GM19193 (cell line): ENCODE results near the gene EFCC1.

Experiments
- POLR2A ChIP-seq: IDR thresholded peaks from 4 replicates; pipeline ENCODE4 v1.6.1; 2011; ENCODE audit not compliant: insufficient read depth, insufficient read length; ENCODE audit errors: extremely low read depth

Gene EFCC1

DNA sequence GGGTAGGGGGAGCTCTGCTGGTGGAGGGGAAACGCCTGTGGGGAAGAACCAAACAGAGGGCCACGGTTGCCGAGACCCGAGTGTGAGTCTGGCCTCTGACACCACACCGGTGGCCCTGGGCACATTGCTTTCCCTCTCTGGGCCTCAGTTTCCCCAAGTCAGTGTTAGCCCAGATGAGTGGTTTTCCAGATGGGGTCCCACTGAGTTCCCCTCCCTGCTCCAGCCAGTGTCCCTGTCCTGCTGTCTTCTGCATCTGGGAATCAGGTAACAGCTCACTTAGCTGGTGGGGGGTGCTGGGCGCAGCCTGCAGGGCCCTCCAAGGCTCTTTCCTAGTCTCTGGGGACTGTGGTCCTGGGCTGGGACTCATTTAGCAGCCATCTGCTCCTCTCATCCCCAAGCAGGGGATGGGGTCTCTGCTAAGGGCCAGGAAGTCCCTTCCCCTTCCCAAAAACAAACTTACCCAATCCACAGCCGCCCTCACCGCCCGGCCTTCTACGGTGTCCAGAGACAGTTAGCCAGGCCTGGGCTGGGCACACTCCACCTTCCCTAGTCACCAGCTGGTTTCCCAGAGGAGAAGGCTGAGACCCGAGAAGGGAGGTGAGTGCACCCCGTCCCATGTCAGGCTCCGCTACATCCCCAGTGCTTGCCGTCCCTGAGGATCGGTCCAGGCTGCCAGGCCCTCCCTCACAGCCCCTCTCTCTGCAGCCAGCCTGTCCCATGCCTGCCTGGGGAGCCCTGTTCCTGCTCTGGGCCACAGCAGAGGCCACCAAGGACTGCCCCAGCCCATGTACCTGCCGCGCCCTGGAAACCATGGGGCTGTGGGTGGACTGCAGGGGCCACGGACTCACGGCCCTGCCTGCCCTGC, 60.2 kb downstream of the EFCC1 start:
- no peak for TF ChIP-seq POLR2A

- no peak for TF ChIP-seq POLR2A
Observed at GRCh38 chr3:129061888-129062834, 61.1 kb downstream of the EFCC1 start.

DNA sequence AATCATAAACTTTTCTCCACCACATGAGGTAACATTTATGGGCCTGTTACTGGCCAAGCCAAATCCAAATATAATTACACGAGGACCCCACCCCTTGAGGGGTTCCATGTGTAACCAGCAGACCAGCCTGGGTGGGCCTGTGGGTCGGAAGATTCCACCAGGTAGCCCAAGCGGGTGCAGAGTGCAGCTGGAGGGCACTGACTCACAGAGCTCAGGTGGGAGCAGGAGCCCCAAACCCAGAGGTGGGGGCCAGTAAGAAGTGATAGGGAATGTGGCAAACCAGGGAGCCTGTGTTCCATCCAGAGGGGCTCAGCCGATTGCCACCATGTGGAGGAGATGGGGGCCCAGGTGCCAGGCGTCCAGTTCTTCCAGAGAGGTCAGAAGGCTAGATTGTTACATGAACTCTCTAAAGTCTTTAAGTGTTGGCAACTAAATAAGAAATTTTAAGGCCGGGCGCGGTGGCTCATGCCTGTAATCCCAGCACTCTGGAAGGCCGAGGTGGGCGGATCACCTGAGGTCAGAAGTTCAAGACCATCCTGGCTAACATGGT, 62.1 kb downstream of the EFCC1 start:
- TF ChIP-seq POLR2A = no peak

DNA sequence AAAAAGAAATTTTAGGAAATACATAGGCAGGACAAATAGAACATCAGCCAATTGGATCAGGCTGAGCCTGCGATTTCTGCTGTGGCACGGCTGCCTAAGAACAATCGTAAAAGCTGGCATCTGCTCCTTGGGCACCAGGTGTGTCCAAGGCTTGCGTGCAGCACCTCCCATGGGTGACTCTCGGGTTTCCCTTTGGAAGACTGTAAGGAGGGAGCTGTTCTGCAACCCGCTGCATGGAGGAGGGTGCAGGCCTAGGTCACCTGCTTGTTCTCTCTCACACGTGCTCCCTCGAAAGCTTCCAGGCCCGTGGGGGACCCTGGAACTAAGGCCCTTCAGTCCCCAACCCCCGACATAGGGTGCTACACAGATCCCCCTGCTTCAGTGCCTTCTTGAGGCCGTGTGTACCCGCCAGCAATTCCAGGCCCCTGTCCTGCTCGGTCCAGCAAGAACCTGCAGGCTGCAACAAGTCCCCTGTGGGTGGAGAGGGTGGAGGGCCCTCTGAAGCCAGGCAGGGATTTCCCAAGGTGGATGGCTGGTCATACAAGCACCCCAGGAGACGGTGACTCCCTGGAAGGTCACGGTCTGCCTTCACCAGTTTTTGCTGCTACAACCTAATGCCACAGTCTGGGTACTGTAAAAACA, 62.9 kb downstream of the EFCC1 start:
- TF ChIP-seq POLR2A = no peak

GRCh38 chr3:129065016-129065719, 64.1 kb downstream of the EFCC1 start:
- no peak for TF ChIP-seq POLR2A

- no peak for TF ChIP-seq POLR2A
Observed at GRCh38 chr3:129065720-129066073, 64.6 kb downstream of the EFCC1 start.

DNA sequence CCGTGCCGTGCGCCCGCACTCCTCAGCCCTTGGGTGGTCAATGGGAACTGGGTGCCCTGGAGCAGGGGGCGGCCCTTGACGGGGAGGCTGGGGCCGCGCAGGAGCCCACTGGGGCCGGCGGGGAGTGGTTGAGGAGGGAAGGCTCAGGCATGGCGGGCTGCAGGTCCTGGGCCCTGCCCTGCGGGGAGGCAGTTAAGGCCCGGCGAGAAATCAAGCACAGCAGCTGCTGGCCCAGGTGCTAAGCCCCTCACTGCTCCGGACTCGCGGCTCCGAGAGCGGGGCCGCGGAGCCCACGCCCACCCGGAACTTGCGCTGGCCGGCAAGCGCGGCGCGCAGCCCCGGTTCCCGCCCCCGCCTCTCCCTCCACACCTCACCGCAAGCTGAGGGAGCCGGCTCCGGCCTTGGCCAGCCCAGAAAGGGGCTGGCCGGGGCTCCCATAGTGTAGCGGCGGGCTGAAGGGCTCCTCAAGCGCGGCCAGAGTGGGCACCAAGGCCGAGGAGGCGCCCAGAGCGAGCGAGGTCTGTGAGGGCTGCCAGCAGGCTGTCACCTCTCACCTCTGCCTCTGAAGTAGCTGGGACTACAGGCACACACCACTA, 67.3 kb downstream of the EFCC1 start:
- no peak for TF ChIP-seq POLR2A

GRCh38 chr3:129070086-129070885, 69.2 kb downstream of the EFCC1 start:
- TF ChIP-seq POLR2A = no peak

GRCh38 chr3:129077222-129077621, 76.1 kb downstream of the EFCC1 start:
- TF ChIP-seq POLR2A = no peak

DNA sequence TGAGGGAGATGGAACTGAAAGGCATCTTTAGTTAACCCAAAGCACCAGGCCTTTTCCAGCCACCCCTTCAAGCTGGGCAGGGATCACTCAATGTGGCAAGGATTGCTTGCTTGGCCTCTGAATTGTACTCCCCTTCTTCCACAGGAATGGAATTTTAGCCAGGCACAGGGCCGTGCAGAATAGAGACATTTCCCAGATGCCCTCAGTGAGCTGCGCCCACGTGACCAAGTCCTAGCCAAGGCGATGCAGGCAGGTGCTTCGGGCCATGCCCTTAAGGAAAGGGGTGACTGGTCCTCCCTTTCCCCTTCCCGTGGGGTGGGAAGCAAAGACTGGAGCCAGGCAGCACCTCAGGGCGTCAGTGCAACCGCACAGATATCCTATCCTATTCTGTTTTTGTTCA, 77.4 kb downstream of the EFCC1 start:
- no peak for TF ChIP-seq POLR2A

DNA sequence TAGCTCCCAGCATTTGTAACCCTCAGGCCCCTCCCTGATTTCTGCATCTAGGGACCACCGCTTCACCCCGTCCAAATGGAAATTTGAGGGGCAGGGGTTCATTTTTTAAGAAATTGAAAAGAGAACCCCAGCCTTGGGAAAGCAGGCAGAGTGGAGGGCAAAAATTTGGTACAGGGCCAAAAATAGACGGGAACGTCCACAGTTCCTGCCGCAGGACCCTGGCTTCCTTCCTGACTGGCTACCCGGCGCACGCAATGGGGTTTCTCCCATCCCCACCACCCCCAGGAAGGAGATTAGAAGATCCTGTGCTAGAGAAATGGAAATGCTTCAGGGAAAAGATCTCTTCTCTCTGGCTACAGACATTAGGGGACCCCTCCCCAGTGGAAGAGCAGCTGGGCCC, 80.4 kb downstream of the EFCC1 start:
- TF ChIP-seq POLR2A = no peak

DNA sequence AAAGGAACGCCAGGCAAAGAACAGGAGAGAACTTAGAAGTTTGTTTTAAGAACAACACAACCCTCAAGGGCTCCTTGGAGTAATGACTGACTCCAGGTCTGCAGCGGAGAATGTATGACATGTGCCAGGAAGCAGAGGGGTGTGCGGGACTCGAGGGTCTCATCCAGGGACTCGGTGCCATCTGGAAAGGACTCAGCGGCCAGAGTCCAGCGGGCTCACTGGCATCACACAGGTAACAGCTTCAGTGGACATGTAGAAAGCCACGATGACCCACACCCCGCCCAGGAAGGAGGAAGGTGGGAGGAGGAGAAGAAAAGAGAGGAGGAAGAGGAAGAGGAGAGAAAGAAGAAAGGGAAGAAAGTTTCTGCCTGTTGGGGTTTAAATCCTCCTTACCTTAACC, 80.9 kb downstream of the EFCC1 start:
- no peak for TF ChIP-seq POLR2A

GRCh38 chr3:129084501-129084900, 83.4 kb downstream of the EFCC1 start:
- no peak for TF ChIP-seq POLR2A
